NOMO-1 (cell line): ENCODE data around the gene LXN.

Source experiments
- DNase-seq, 2 experiments: peaks; one replicate each; lab custom pipeline; 2025; ENCODE audit not compliant: unreplicated experiment in 2 of 2; lab: John Stamatoyannopoulos, UW

Gene LXN

DNA sequence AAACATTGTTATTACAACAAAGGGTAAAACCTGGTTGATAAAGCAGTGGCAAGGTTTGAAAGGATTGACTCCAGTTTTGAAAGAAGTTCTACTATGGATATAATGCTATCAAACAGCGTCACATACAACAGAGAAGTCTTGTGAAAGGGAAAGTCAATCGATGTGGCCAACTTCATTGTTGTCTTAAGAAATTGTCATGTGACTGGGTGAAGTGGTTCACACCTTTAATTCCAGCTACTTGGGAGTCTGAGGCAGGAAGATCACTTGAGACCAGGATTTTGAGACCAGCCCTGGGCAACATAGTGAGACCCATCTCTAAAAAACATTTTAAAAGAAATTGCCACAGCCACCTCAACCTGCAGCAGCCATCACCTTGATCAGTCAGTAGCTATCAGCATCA is 6.2 kb upstream of the LXN start:
- no peak for DNase-seq

DNA sequence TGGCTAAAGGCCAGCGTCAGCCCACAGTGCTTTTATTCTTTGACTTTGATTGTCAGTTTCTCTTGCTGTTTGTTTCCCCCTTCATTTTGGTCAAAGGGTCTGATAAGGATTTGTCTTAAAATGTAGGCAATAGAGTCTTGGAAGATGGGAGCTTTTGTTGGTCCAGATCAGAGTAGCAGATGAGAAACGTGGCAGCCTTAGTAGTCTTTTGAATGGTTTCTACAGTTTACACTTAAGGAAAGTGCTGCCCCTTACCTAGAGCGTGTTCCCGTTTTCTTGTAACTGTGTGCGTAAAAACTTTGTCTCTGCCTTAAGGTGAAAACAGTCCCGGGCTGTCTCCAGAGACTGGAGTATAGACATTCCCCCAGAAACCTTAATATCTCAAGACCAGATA is 630 bp downstream of the LXN start:
- no peak for DNase-seq

DNA sequence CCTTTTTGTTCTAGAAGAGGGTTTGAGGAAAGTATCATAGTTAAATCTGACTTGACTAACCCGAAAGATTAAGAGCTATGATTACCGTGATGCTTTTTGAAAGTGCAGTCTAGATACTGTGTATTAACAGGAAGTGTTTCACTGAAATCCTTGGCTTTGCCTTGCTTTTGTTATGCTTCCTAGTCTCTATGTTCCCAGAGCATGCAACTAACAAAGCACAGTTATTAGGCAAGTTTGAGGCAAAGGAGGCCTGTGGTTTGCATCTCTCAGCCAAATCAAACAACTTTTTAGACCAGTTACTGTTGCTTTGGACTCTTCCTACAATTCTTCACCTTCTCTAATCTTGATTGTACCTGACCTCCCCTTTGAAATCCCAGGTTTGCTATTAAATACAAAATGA is 3.9 kb downstream of the LXN start:
- no peak for DNase-seq

DNA sequence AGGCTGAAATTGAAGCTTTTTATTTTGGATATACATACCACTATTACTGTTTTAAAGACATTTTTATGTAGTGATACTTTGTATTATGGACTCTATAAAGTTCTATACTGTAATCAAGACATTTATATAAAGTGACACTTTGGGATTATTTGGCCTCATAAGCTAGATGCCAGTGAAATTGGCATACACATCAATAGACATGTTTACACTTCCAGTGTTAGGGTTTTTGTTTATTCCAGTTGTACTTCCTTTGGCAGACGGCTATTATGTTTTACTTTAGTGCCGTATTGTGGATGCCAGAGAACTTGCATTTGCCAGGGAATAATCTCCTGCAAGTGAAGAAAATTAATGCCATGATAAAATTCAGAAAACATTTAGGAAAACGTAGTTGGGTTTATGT is 6.0 kb downstream of the LXN start:
- DNase-seq, result no peak

DNA sequence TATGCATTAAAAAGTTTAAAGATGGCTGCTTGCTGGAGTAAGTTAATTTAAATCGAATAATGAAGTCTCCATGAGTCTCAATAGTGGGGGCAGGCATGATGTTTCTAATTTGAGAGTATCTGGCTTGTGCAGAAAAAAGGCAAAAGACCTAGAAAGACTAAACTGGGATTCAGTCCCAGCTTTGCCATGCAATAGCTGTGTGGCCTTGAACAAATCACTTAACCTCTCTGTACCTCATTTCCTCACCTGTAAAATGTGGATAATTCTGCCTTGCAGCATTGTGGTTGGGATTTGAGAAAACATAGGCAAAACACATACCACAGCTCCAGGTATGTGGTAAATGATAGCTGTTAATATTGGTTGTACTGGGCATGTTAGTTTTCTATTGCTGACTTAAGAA is 8.6 kb downstream of the LXN start:
- DNase-seq, result no peak

DNA sequence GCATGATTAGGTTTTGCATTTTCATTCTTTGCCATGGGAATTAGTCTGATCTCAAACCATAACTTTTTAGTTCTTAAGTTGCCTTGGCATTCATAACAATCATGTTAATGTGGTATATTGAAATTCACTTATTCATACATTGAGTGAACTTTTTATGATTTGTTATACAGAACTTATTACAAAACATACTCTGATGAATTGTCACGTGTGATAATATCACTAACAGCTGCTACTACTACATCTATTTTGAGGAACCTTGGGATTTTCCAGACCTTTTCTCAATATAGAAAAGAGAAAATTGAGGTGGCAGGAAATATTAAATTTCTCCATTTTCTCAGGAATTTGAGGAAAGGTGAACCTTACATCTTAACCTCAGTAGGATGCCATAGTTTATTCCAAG is 9.2 kb downstream of the LXN start:
- no peak for DNase-seq

DNA sequence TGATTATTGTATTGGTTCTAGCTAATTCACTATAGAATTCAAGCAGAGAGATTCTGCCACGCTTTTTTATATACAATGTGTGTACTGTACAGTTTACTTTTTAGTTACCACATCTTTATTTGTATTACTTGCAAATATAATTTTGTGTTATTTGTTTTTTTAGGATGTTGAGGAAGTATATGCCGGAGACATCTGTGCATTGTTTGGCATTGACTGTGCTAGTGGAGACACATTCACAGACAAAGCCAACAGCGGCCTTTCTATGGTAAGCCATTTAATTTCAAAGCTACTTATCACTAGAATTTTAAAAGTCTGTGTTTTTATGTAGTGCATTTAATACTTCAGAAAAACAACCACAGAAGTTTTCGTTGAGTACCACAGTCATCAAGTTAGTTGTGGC is 11.7 kb downstream of the LXN start:
- DNase-seq, result no peak

DNA sequence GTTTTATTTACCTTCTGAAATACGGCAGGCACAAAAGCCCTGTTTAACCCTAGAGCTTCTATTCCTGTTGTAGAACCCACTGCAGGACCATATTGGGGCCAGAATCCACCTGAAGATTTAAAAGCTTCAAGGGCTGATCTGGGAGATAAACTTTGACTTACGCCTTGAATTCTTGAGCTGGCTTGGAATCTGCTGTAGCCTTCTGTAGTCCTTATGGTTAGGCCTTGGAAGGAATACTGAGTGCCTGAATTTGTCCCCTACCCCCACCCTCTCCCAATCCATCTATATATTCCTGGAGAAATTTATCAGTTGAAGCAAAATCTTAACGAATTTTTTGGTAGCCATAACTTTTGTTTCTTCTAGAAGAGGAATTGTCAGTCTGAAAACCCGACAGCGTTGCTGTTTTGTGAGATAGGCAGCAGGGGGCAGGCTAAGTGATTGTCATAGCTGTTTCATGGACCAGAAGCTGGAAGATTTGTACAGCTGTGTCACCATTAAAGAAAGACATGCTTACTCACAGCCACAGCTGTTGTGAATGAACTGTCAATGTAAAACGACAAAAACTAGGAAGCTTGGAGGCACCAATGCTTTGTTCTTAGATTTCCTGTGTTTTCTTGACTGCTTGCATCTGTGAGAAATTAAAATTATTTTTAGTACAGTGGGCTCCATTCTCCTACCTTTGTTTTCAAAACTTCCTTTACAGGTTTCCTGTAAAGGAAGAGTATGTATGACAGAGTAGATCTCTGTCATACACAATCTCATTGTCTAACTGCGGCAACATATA is 12.8 kb downstream of the LXN start:
- peak in 1 of 2 experiments; percentile 60 for DNase-seq

DNA sequence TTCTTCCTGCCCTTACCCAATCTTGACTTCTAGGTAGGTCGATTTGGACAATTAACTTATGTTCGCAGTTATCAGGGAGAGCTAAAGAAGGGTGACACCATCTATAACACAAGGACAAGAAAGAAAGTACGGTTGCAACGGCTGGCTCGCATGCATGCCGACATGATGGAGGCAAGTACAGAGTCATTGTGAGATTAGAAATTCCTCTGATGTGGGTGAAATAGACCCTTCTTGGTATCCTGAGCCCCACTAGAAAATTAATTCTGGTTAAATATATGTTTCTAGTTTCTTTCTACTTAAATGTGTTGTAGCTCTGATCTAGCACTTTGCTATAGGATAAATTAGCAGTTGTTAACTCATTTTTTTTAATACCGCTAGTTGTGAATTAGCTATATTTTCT is 13.6 kb downstream of the LXN start:
- no peak for DNase-seq

DNA sequence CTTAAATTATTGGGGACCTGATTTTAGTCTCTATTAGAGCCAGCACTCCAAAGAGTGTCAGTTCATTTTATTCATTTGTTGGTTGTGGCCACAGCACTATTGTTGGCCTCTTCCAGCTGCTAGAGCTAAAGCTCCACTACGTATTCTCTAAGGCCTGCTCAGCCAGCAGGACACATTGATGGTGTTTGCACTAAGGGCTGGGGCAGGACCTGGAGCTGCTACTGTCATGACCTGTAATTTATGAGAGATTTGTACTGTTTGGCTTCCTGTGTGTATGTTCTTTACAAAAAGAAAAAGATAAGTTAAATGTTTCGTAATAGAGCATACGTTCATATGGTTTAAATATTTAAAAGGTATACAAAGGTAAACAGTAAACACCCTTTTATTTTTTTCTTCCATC is 20.0 kb downstream of the LXN start:
- DNase-seq, result no peak

DNA sequence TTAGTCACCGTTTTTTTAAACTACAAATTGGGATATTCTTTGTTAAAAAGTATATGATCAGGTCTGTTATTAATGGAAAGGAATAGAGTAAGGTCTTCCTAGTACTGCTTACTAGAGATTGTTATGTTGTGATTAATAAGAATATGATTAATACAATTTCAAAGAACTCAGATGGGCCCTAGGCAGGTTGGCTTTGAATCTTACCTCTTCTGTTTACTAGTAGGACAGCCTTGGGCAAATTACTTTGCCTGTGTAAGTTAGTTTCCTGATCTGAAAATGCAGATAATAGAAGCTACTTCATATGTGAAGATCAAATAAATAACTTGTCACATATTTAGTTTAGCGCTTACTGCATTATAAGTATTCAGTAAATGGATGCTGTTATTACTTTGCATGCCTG is 21.3 kb downstream of the LXN start:
- DNase-seq, result no peak

DNA sequence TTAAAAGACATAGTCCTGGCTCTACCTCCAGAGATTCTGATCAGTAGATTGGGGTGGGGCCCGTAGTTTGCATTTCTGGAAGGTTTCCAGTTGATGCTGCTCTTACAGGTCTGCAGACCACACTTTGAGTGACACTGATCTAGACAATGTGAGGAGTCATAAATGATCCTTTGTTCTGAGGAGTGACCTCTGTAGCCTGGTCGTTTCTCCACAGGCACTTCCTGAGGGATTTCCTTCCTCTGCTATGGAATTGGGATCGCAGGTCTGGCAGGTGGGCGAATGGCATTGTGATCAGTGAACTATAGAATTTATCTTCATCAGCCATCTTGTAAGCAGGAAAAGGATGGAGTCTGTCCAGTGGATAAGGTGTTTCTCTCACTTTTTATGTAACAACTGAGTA is 22.7 kb downstream of the LXN start:
- no peak for DNase-seq

DNA sequence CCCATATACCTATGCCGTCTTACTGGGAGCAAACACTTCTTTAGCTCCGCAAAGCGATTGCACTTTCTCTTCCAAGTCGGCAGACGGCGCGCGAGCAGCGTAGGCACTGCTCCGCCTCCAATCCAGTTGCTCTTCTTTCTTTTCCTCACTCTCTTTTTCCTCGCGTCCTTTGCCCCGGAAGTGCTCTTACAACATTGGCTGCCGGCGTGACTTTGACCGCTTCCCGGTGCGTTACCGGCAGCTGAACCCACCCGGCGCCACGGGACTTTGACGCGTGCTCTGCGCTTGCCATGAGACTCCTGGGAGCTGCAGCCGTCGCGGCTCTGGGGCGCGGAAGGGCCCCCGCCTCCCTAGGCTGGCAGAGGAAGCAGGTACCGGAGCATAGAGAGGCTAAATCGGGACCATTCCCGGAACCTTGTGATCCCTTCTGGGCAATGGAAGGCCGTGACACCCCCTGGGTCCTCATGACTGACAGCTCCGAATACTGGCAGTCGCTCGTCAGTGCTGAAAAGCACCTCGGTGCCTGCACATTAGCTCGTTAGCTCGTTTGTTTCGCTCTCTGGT is 28.0 kb downstream of the LXN start, which contains the start of gene GFM1:
Gene GFM1 (plus strand): TSS at position 183 of the 564 bp plus-strand sequence. CDS start 108 bp downstream, at position 291.
- peak; percentile 98 to 100 for DNase-seq

DNA sequence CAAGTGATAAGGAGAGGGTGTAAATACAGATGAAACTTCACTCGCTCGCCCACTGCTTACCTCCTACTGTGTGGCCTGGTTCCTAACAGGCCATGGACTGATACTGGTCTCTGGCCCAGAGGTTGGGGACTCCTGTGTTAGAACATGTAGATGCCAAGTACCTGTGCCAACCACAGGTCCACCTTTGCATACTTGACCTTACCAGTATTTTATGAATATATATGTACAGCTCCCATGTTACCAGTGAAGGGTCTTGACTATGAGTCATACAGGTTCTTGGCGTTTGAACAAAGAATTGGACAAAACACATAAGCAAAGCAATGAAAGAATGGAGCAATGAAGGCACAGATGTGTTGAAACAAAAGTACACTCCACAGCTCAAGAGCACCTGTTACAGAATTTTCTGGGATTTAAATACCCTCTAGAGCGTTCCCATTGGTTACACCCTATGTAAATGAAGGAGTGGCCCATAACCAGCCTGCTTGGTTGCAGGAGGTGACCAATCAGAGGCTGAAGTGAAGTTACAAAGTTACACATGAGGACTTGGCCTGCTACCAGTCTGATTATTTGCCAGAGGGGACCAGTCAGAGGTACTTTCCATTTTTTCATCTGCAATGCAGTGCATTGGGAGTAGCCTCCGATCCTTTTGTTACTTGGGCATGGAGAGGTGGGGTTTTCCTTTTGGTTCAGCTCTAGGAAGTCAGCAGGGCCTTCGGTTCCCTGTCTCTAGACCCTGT is 29.8 kb downstream of the LXN start:
- DNase-seq, result no peak

DNA sequence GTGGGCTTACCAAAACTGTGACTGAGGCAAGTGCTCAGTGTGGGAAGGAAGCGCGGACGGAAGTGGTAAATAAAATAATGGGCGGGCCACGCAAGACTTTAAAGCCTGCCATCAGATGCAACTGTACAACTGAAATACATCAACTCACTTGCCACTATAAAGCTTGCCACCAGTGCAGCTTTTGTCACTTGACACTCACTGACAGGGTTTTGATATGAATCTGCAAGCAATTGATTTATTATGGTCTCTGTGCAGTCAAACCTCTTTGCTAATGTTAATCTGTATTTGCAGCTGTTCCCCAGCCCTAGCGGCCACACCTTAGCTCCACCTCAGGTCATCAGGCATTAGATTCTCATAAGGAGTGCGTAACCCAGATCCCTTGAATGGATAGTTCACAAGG is 30.4 kb downstream of the LXN start:
- no peak for DNase-seq

DNA sequence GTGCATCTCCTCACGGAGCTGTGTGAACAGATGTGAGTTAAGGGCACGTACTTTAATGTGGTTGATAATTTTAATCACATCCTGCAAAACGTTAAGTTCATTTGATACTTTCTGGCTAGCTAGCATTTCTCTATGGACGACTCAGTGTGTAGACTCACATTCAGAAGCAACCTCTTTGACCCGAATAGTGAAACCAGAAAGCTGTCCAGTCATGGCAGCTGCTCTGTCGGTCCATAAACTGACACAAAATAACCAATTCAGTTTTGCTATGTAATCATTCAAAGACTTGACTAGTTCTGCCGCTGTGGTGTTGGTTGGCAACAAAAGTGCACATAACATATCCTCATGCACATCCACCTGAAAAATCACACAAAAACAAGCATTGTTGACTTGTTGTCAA is 31.8 kb downstream of the LXN start:
- DNase-seq, result no peak

DNA sequence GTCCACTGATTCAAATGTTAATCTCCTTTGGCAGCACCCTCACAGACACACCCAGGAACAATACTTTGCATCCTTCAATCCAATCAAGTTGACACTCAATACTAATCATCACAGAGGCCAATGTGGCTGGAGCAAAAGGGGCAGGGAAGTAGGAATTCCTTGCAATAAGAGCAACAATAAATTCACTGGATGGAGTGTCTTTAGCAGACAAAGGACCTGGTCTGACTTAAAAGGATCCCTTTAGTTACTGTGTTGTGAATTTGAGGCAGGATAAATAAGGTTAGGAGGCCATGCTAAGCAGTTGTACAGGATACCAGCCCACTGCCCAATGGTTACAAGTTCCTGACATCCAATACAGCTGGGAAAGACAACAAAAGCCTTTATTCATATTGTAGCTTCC is 40.5 kb downstream of the LXN start:
- DNase-seq, result no peak

DNA sequence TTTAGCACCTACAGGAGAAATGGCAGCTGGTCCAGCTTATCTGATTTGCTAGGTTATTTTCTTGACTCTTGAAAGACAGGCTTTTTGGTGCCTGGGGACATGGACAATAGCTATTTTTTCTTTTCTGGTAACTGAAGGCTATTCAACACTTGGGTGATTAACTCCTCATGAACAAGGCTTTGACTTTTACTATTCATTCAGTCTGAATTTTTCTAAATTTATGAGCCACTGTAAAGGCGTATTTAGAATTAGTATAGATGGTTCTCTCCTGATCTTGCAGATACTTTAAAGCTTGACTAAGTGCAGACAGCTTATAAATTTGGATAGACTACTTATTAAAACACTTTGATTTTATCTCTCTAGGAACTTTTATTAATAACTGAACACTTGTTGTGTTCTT is 46.6 kb downstream of the LXN start:
- DNase-seq, result no peak

DNA sequence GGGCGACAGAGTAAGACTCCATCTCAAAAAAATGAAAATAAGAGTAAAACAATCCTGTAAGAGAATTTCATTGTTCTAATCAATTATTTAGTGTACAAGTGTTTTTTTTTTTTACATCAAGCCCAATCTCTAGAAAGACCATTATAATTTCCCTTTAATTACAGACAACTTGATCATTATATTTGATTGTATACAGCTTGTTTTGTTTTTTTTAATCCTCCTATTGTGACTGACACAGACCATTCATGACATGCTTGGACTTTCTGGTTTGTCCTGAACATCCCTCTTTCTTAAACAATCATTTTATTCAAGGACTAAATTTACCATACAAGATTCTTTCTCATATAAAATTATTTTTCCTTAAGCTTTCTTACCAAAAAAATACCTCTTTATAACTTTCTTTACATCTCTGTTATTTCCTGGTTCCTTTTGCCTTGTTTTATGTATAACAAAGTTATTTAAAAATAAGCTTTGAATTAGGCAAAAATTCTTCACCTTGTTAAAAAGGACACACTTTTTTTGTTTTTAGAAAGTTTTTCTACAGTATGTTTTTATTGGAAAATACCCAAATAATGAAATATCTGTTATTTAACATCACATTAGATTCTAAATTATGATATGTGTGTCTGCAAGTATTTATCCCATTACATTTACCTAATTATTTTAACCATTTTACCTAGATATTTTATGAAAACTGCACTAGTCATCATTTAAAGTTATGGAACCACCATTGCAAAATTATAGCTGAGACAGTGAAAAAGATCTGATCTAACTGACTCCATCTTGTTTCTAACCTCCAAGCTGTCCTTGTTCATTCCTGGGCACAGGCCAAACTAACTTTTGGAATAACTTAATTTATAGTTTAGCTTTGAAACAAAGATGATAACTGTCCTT is 54.2 kb downstream of the LXN start:
- no peak for DNase-seq
